HepG2 (cell line): ENCODE data around the gene HEY2.
A peak's percentile ranks its signal among the peaks of the same experiment; 100 is the strongest.

Experiments used
- CTCF ChIP-seq: sonication (generic); formaldehyde crosslinking; IDR thresholded peaks from 2 replicates; pipeline ENCODE4 v1.5.0; 2020; ENCODE audit warnings: mild to moderate bottlenecking, missing genetic modification reagents, moderate library complexity
- EZH2 ChIP-seq: conservative IDR thresholded peaks from 2 replicates; pipeline ENCODE4 v1.6.1; 2012; ENCODE audit warnings: mild to moderate bottlenecking, low read depth, low read length, moderate library complexity
- FOSL2 ChIP-seq: sonication (generic); formaldehyde crosslinking; IDR thresholded peaks from 2 replicates; pipeline ENCODE4 v1.4.0; 2020; ENCODE audit warnings: missing genetic modification reagents
- KDM1A ChIP-seq: IDR thresholded peaks from 2 replicates; pipeline ENCODE4 v1.6.1; 2016; ENCODE audit warnings: missing compliant biosample characterization
- KLF6 ChIP-seq: IDR thresholded peaks from 2 replicates; pipeline ENCODE4 v1.8.0; 2016; ENCODE audit warnings: missing biosample characterization, missing genetic modification reagents
- MED1 ChIP-seq: sonication (generic); formaldehyde crosslinking; IDR thresholded peaks from 2 replicates; pipeline ENCODE4 v1.4.0; 2020; ENCODE audit warnings: missing genetic modification reagents
- MTF1 ChIP-seq: sonication (generic); formaldehyde crosslinking; IDR thresholded peaks from 2 replicates; pipeline ENCODE4 v1.5.0; 2020; ENCODE audit warnings: missing genetic modification reagents
- PAF1 ChIP-seq: IDR thresholded peaks from 2 replicates; pipeline ENCODE4 v1.6.1; 2016; ENCODE audit warnings: missing genetic modification reagents, missing compliant biosample characterization
- SOX5 ChIP-seq: IDR thresholded peaks from 2 replicates; pipeline ENCODE4 v1.6.1; 2016; ENCODE audit warnings: borderline replicate concordance
- ZBTB38 ChIP-seq: sonication (generic); formaldehyde crosslinking; IDR thresholded peaks from 2 replicates; pipeline ENCODE4 v1.5.1; 2020; ENCODE audit warnings: mild to moderate bottlenecking, missing genetic modification reagents
- ZNF766 ChIP-seq: sonication (generic); formaldehyde crosslinking; IDR thresholded peaks from 2 replicates; pipeline ENCODE4 v1.5.0; 2020; ENCODE audit warnings: missing genetic modification reagents, borderline replicate concordance
- TF ChIP-seq, protein P1 (sequence below): sonication (generic); formaldehyde crosslinking; IDR thresholded peaks from 2 replicates; pipeline ENCODE4 v1.9.0; 2021; ENCODE audit warnings: missing genetic modification reagents, mild to moderate bottlenecking, borderline replicate concordance

- TF ChIP-seq CTCF (CRISPR knock-in tag): no peak
- no peak for TF ChIP-seq FOSL2 (CRISPR knock-in tag)
- peak; percentile 73 for TF ChIP-seq EZH2
- no peak for TF ChIP-seq PAF1
- TF ChIP-seq, protein P1, sequence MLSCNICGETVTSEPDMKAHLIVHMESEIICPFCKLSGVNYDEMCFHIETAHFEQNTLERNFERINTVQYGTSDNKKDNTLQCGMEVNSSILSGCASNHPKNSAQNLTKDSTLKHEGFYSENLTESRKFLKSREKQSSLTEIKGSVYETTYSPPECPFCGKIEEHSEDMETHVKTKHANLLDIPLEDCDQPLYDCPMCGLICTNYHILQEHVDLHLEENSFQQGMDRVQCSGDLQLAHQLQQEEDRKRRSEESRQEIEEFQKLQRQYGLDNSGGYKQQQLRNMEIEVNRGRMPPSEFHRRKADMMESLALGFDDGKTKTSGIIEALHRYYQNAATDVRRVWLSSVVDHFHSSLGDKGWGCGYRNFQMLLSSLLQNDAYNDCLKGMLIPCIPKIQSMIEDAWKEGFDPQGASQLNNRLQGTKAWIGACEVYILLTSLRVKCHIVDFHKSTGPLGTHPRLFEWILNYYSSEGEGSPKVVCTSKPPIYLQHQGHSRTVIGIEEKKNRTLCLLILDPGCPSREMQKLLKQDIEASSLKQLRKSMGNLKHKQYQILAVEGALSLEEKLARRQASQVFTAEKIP: no peak
- TF ChIP-seq KLF6 (CRISPR knock-in tag): no peak
- no peak for TF ChIP-seq ZBTB38
- TF ChIP-seq SOX5: no peak
- TF ChIP-seq MED1: no peak
- no peak for TF ChIP-seq KDM1A (CRISPR knock-in tag)
- TF ChIP-seq ZNF766 (CRISPR knock-in tag): no peak
- TF ChIP-seq MTF1 (CRISPR knock-in tag): no peak
Measured at GRCh38 chr6:125748406-125749172, 843 bp upstream of the HEY2 start.
